HepG2 (cell line): ENCODE results near the gene PTPRM. TPM values are rescaled to one million over a fixed set of nuclear protein-coding genes. Genes with fewer than 3 reads are reported as not detected.

Experiments
- BORCS8-MEF2B ChIP-seq: sonication (generic); formaldehyde crosslinking; IDR thresholded peaks from 2 replicates; pipeline ENCODE4 v1.8.0; 2022; ENCODE audit warnings: mild to moderate bottlenecking, missing genetic modification reagents
- CC2D1A ChIP-seq: sonication (generic); formaldehyde crosslinking; IDR thresholded peaks from 2 replicates; pipeline ENCODE4 v1.8.1; 2023; ENCODE audit warnings: mild to moderate bottlenecking, missing genetic modification reagents
- CREM ChIP-seq, 2 experiments: sonication (generic) in 1 of 2; formaldehyde crosslinking in 1 of 2; IDR thresholded peaks; 2 replicates each; pipeline versions ENCODE4 v1.4.0 to v1.6.1; 2016 to 2020; ENCODE audit warnings: antibody characterized with exemption in 1 of 2, mild to moderate bottlenecking in 1 of 2, missing genetic modification reagents in 1 of 2
- HHEX ChIP-seq: IDR thresholded peaks from 2 replicates; pipeline ENCODE4 v1.6.1; 2016; ENCODE audit warnings: control low read depth
- KLF15 ChIP-seq: sonication (generic); formaldehyde crosslinking; IDR thresholded peaks from 2 replicates; pipeline ENCODE4 v1.8.1; 2023; ENCODE audit warnings: borderline replicate concordance, mild to moderate bottlenecking, inconsistent platforms, missing genetic modification reagents, mixed read lengths
- MAFF ChIP-seq: IDR thresholded peaks from 2 replicates; pipeline ENCODE4 v1.6.1; 2011; ENCODE audit warnings: low read depth, low read length, improper control_type of control experiment
- MTF2 ChIP-seq: sonication (generic); formaldehyde crosslinking; IDR thresholded peaks from 2 replicates; pipeline ENCODE4 v1.5.0; 2020; ENCODE audit warnings: missing genetic modification reagents, borderline replicate concordance
- POGZ ChIP-seq: sonication (generic); formaldehyde crosslinking; IDR thresholded peaks from 2 replicates; pipeline ENCODE4 v1.4.0; 2020; ENCODE audit warnings: mild to moderate bottlenecking, missing genetic modification reagents
- POLR2AphosphoS5 ChIP-seq: IDR thresholded peaks from 2 replicates; pipeline ENCODE4 v1.6.1; 2012; ENCODE audit warnings: low read depth, low read length
- RFX5 ChIP-seq: IDR thresholded peaks from 2 replicates; pipeline ENCODE4 v1.6.1; 2011; ENCODE audit warnings: low read depth, low read length, improper control_type of control experiment
- SAP130 ChIP-seq: IDR thresholded peaks from 2 replicates; pipeline ENCODE4 v1.6.1; 2016; ENCODE audit warnings: low read depth
- SOX5 ChIP-seq: IDR thresholded peaks from 2 replicates; pipeline ENCODE4 v1.6.1; 2016; ENCODE audit warnings: borderline replicate concordance
- TARDBP ChIP-seq: sonication (generic); formaldehyde crosslinking; IDR thresholded peaks from 2 replicates; pipeline ENCODE4 v1.8.0; 2022; ENCODE audit warnings: mild to moderate bottlenecking, missing genetic modification reagents
- ZNF138 ChIP-seq: sonication (generic); formaldehyde crosslinking; IDR thresholded peaks from 2 replicates; pipeline ENCODE4 v1.5.0; 2020; ENCODE audit warnings: mild to moderate bottlenecking, low read depth, missing genetic modification reagents
- ZNF335 ChIP-seq: sonication (generic); formaldehyde crosslinking; IDR thresholded peaks from 2 replicates; pipeline ENCODE4 v1.4.0; 2020; ENCODE audit warnings: missing genetic modification reagents
- ZNF484 ChIP-seq: sonication (generic); formaldehyde crosslinking; IDR thresholded peaks from 2 replicates; pipeline ENCODE4 v1.5.1; 2020; ENCODE audit warnings: mild to moderate bottlenecking, low read depth, missing genetic modification reagents, borderline replicate concordance
- ZNF605 ChIP-seq: sonication (generic); formaldehyde crosslinking; IDR thresholded peaks from 2 replicates; pipeline ENCODE4 v1.8.0; 2022; ENCODE audit warnings: mild to moderate bottlenecking, missing genetic modification reagents
- ZNF614 ChIP-seq: IDR thresholded peaks from 2 replicates; pipeline ENCODE4 v1.6.1; 2018; ENCODE audit warnings: missing biosample characterization, missing genetic modification reagents, inconsistent platforms, borderline replicate concordance
- ZNF737 ChIP-seq: sonication (generic); formaldehyde crosslinking; IDR thresholded peaks from 2 replicates; pipeline ENCODE4 v1.5.0; 2020; ENCODE audit warnings: missing genetic modification reagents, mild to moderate bottlenecking, borderline replicate concordance
- polyA plus RNA-seq, 8 experiments: library from polyadenylated mRNA; depleted of rRNA in 3 of 8; stranded (reverse) in 7 of 8; unstranded in 1 of 8; fragments of >200 nt; fragmentation: Illumina TruSeq in 4 of 8; extraction: Trizol in 4 of 8; gene quantifications; 2 replicates each; pipeline versions ENCODE4 v1.2.1 to v1.2.3, GENCODE V29; 2011 to 2016; ENCODE audit warnings: low read depth in 4 of 8, missing spikeins in 1 of 8, mixed read lengths in 1 of 8; ENCODE audit not compliant: insufficient read depth in 1 of 8
- total RNA-seq, 5 experiments: library from RNA; depleted of rRNA; stranded (reverse); fragments of >200 nt; fragmentation: Illumina TruSeq; extraction: Trizol; gene quantifications; 2 replicates each; pipeline ENCODE4 v1.2.3, GENCODE V29; 2016; ENCODE audit warnings: low read depth in 1 of 5
- TF ChIP-seq, protein P1 (sequence below): sonication (generic); formaldehyde crosslinking; IDR thresholded peaks from 2 replicates; pipeline ENCODE4 v1.4.0; 2020; ENCODE audit warnings: mild to moderate bottlenecking, missing genetic modification reagents
- TF ChIP-seq, protein P2 (sequence below): sonication (generic); formaldehyde crosslinking; IDR thresholded peaks from 2 replicates; pipeline ENCODE4 v1.5.1; 2020; ENCODE audit warnings: missing genetic modification reagents, mild to moderate bottlenecking, borderline replicate concordance
- TF ChIP-seq, protein P3 (sequence below): sonication (generic); formaldehyde crosslinking; IDR thresholded peaks from 2 replicates; pipeline ENCODE4 v1.4.0; 2020; ENCODE audit warnings: missing genetic modification reagents
- TF ChIP-seq, protein P4 (sequence below): sonication (generic); formaldehyde crosslinking; IDR thresholded peaks from 2 replicates; pipeline ENCODE4 v1.8.1; 2023; ENCODE audit warnings: mild to moderate bottlenecking, missing genetic modification reagents
- TF ChIP-seq, protein P5 (sequence below): sonication (generic); formaldehyde crosslinking; conservative IDR thresholded peaks from 2 replicates; pipeline ENCODE4 v1.5.0; 2020; ENCODE audit warnings: missing genetic modification reagents
- TF ChIP-seq, protein P6 (sequence below): sonication (generic); formaldehyde crosslinking; IDR thresholded peaks from 2 replicates; pipeline ENCODE4 v1.9.0; 2021; ENCODE audit warnings: missing genetic modification reagents, mild to moderate bottlenecking, borderline replicate concordance

PTPRM gene
- total and polyA plus RNA-seq, 2 of the 13 experiments (the other 11 are each of a cell fraction or from before 2014, with no cell fraction given): 12.6 to 108 TPM

DNA sequence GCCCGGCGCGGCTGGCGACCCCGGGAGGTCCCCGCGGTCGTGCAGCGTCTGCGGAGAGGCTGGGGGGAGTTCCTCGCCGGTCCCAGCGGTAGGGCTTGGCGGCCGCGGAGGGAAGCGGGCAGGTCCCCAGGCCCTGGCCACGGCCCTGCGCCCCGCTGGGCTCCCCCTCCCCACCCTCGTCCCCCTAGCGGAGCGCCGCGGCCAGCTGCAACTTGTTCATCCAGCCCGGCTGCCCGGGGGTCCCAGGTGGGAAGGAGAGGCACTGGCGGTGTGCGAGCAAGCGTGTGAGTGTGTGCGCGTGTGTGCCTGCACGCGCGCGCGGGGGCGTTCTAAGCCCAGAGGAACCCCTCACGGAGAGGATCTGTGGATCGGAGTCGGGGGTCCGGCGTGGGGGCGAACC is 1.3 kb downstream of the PTPRM start (continued):
- TF ChIP-seq POLR2AphosphoS5 (no peak), BORCS8-MEF2B (no peak; the same call in 1 of the 2 replicates), MTF2 (CRISPR knock-in tag) (no peak), ZNF484 (CRISPR knock-in tag) (no peak), HHEX (CRISPR knock-in tag) (no peak), ZNF138 (CRISPR knock-in tag) (no peak), CREM (IDR thresholded peaks at IDR 0.05) (no peak), CREM (CRISPR knock-in tag; IDR thresholded peaks at IDR 0.05) (no peak), ZNF614 (no peak), ZNF335 (CRISPR knock-in tag) (no peak), RFX5 (no peak), KLF15 (no peak), SOX5 (CRISPR knock-in tag) (no peak), ZNF605 (CRISPR knock-in tag) (no peak), POGZ (CRISPR knock-in tag) (peak; percentile 37; the same call in 1 of the 2 replicates), ZNF737 (CRISPR knock-in tag) (no peak), SAP130 (CRISPR knock-in tag) (peak; percentile 23; the same call in 1 of the 2 replicates), MAFF (no peak), TARDBP (CRISPR knock-in tag) (0 out of 2 replicates have a peak, but pooled peaks have one; percentile 18), CC2D1A (CRISPR knock-in tag) (no peak)
- TF ChIP-seq, protein P1, sequence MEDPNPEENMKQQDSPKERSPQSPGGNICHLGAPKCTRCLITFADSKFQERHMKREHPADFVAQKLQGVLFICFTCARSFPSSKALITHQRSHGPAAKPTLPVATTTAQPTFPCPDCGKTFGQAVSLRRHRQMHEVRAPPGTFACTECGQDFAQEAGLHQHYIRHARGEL: no peak
- TF ChIP-seq, protein P2, sequence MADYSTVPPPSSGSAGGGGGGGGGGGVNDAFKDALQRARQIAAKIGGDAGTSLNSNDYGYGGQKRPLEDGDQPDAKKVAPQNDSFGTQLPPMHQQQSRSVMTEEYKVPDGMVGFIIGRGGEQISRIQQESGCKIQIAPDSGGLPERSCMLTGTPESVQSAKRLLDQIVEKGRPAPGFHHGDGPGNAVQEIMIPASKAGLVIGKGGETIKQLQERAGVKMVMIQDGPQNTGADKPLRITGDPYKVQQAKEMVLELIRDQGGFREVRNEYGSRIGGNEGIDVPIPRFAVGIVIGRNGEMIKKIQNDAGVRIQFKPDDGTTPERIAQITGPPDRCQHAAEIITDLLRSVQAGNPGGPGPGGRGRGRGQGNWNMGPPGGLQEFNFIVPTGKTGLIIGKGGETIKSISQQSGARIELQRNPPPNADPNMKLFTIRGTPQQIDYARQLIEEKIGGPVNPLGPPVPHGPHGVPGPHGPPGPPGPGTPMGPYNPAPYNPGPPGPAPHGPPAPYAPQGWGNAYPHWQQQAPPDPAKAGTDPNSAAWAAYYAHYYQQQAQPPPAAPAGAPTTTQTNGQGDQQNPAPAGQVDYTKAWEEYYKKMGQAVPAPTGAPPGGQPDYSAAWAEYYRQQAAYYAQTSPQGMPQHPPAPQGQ: no peak
- TF ChIP-seq, protein P3, sequence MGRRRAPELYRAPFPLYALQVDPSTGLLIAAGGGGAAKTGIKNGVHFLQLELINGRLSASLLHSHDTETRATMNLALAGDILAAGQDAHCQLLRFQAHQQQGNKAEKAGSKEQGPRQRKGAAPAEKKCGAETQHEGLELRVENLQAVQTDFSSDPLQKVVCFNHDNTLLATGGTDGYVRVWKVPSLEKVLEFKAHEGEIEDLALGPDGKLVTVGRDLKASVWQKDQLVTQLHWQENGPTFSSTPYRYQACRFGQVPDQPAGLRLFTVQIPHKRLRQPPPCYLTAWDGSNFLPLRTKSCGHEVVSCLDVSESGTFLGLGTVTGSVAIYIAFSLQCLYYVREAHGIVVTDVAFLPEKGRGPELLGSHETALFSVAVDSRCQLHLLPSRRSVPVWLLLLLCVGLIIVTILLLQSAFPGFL (CRISPR knock-in tag): no peak
- TF ChIP-seq, protein P4, sequence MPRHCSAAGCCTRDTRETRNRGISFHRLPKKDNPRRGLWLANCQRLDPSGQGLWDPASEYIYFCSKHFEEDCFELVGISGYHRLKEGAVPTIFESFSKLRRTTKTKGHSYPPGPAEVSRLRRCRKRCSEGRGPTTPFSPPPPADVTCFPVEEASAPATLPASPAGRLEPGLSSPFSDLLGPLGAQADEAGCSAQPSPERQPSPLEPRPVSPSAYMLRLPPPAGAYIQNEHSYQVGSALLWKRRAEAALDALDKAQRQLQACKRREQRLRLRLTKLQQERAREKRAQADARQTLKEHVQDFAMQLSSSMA: no peak
- TF ChIP-seq, protein P5, sequence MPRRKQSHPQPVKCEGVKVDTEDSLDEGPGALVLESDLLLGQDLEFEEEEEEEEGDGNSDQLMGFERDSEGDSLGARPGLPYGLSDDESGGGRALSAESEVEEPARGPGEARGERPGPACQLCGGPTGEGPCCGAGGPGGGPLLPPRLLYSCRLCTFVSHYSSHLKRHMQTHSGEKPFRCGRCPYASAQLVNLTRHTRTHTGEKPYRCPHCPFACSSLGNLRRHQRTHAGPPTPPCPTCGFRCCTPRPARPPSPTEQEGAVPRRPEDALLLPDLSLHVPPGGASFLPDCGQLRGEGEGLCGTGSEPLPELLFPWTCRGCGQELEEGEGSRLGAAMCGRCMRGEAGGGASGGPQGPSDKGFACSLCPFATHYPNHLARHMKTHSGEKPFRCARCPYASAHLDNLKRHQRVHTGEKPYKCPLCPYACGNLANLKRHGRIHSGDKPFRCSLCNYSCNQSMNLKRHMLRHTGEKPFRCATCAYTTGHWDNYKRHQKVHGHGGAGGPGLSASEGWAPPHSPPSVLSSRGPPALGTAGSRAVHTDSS: no peak
- TF ChIP-seq, protein P6, sequence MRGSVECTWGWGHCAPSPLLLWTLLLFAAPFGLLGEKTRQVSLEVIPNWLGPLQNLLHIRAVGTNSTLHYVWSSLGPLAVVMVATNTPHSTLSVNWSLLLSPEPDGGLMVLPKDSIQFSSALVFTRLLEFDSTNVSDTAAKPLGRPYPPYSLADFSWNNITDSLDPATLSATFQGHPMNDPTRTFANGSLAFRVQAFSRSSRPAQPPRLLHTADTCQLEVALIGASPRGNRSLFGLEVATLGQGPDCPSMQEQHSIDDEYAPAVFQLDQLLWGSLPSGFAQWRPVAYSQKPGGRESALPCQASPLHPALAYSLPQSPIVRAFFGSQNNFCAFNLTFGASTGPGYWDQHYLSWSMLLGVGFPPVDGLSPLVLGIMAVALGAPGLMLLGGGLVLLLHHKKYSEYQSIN: no peak
